ENCODE measurements around the gene FCER2.
"Not testable (repeated sequence)": the region's sequence is repeated elsewhere in the genome, so short reads cannot be mapped to it uniquely, and the experiment has no call there.

FCER2 gene
- 0.05 to 0.28 (median 0.19) reads per million in 3 experiments for total RNA-seq

GRCh38 chr19:7701654-7702457 lies at the start of gene FCER2:
Gene FCER2, minus strand, starts transcription at chr19:7702131. Its CDS starts 2,371 bp downstream, at chr19:7699760.
- DNase-seq = no peak

GRCh38 chr19:7751157-7751783 lies 49.3 kb upstream of the FCER2 start:
- DNase-seq = peak; percentile 40

- DNase-seq = no peak
Observed at GRCh38 chr19:7748756-7749155, 46.8 kb upstream of the FCER2 start.

- DNase-seq = no peak
Observed at GRCh38 chr19:7748171-7748570, 46.2 kb upstream of the FCER2 start.

- DNase-seq = no peak
Observed at GRCh38 chr19:7746903-7747884, 45.3 kb upstream of the FCER2 start, which contains the start of gene CD209. Gene CD209, minus strand, starts transcription at chr19:7747534. Its CDS starts 23 bp downstream, at chr19:7747511.

- DNase-seq = not testable (repeated sequence)
Observed at GRCh38 chr19:7746306-7746705, 44.4 kb upstream of the FCER2 start.

- no peak for DNase-seq
Observed at GRCh38 chr19:7744871-7745650, 43.1 kb upstream of the FCER2 start.

- no peak for DNase-seq
Observed at GRCh38 chr19:7744199-7744786, 42.4 kb upstream of the FCER2 start.

- DNase-seq = no peak
Observed at GRCh38 chr19:7743425-7743841, 41.5 kb upstream of the FCER2 start.

GRCh38 chr19:7742991-7743390 lies 41.1 kb upstream of the FCER2 start:
- no peak for DNase-seq

- DNase-seq = no peak
Observed at GRCh38 chr19:7742575-7742974, 40.6 kb upstream of the FCER2 start.

- DNase-seq = no peak
Observed at GRCh38 chr19:7740682-7741054, 38.7 kb upstream of the FCER2 start.

- no peak for DNase-seq
Observed at GRCh38 chr19:7739801-7740681, 38.1 kb upstream of the FCER2 start.

GRCh38 chr19:7739211-7739755 lies 37.4 kb upstream of the FCER2 start:
- no peak for DNase-seq

- no peak for DNase-seq
Observed at GRCh38 chr19:7738023-7738422, 36.1 kb upstream of the FCER2 start.

- no peak for DNase-seq
Observed at GRCh38 chr19:7737215-7737614, 35.3 kb upstream of the FCER2 start.

GRCh38 chr19:7736148-7736547 lies 34.2 kb upstream of the FCER2 start:
- no peak for DNase-seq

- no peak for DNase-seq
Observed at GRCh38 chr19:7734220-7735203, 32.6 kb upstream of the FCER2 start.

- DNase-seq = no peak
Observed at GRCh38 chr19:7733376-7733775, 31.4 kb upstream of the FCER2 start.
